ENCODE data around the gene RGS7. TPM values are rescaled to one million over a fixed set of nuclear protein-coding genes. Genes with fewer than 3 reads are reported as not detected.

Gene RGS7
- total RNA-seq, 1 donor from 2014 or later, result 0.39 TPM

DNA sequence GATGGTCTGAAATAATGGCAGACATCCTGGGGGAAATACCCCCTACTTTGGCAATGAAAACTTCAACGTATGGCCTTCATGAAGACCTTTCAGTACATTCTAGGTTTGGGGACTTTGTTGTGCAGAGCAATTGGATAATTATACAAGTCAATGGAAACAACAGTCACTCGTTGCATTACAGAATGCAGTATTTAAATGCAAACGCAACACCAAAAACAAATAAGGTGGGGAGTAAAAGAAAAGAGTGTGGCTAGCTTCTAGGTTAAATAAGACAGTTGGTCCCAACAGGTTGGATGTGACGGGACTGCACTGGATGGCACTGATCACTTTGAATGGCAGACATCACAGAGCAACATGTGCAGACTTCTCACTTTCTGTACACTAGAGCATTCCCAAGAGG is 386.8 kb downstream of the RGS7 start:
- DNase-seq, result no peak

DNA sequence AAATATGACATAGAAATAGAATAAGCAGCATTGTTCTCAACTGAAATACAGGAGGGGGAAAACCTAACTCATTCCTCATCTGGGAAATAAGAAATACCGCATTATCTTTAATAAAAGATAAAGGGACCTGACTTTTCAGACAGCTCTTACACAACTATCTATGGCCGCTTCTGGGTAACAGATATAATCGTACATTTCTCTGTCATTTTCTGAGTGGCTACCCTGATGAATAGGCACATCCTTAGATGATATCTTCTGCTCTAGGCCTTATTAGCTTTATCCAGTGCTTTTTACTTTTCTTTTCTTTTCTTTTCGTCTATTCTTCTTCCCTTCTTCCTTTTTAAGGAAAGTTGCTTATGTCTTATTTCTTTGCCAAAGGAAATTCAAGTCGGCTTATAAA is 388.1 kb downstream of the RGS7 start:
- DNase-seq, result no peak

DNA sequence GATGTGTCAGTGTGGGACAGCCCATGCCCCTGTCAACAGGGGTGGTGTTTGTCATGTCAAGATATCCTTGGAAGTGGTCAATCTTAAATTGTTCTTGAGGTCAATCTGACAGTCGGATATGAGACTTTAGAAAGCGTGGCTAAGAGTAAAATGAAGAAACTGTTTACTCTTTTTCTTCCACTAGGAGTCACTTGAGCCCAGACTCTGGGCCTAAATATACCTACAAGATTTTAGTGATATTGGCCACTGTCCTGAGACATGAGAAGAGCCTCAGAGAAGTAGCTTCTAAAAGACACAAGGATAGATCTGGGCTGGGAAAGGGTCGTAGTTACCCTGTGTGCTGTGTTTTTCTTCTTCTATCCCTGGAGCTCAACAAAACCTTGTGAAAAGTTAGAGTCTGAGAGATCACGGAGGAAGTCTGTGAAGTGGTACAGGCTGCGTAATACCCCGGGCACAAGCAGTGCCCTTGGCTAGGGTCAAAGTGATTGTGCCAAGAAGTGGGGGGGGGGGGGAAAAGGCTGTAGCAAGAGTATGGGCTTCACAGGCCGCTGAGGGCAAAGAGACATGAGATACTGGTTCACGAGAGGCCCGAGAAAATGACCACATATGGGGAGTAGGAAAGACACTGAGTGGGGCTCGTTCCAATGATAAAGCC is 389.8 kb downstream of the RGS7 start:
- no peak for DNase-seq

DNA sequence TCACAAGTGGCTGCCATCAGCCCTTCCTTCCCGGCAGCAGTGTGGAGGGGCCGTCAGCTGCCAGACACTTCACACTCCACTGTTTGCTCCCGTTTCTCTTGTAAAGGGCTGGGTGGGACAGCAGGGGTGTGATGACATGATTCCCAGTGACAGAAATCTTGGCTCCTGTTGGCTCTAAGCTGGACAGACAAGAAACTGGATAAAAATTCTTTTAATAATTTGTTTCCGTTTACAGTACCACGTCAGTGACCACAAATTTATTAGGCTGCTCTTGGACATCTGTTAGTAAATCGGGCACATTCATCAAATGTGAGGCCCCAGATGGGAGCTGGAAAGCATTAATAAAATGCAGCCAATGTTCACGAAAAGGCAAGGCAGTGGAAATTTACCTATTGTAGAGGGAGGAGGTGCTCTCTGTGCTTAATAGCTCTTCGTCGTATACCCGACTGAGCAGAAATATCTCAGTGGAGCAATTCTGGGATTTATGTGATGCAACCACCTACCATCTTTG is 391.4 kb downstream of the RGS7 start:
- no peak for DNase-seq

DNA sequence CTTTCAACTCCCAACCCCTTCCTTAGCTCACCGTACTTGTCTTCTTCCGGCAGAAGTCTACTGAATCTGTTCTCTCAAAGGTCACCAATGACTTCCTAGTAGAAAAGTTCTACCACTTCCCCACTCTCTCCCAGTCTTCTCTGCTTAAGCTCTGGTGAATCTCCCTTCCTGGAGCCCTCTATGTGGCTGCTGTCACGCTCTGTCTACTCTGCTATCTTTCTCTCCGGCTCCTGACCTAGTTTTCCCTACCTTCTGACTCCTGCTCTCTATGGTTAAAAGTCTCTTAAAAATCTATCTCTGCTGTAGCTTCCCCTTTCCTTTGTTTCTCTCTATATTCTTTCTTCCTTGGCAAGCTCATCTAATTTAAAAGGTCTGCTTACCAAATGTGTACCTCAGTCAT is 394.9 kb downstream of the RGS7 start:
- DNase-seq, result no peak

DNA sequence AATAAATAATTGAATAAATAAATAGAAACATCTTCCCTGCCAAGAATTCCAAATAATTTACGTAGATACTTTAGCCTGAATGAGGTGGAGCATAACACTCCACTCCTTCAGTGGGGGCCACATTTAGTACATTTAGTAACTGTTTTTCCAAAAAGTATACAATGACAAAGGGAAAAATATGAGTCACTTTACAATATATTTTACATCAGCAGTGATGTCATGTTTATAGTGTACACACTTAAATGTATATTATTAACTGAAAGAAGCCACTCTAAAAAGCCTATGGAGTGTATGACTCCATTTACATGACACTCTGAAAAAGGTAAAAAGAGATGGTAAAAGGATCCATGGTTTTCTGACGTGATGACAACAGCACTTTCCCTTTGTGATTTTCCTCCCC is 400.6 kb downstream of the RGS7 start:
- no peak for DNase-seq

DNA sequence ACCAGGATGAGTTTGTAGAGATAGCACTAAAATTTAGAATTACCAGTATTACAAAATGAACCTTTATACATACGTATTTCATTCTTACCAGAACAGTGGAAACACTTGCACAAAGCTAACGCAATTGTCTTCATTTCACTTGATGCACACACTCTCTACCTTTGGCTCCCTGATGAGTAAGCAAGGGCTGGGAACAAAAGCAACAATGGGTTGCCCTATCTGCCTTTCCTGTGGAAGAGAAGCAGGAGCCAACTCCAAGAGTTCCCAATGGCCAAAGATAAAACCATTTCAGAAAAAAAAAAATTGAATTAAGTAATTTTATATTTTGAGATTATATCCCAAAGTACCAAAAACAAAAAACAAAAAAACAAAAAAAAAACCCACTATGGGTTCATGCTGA is 401.0 kb downstream of the RGS7 start:
- no peak for DNase-seq

DNA sequence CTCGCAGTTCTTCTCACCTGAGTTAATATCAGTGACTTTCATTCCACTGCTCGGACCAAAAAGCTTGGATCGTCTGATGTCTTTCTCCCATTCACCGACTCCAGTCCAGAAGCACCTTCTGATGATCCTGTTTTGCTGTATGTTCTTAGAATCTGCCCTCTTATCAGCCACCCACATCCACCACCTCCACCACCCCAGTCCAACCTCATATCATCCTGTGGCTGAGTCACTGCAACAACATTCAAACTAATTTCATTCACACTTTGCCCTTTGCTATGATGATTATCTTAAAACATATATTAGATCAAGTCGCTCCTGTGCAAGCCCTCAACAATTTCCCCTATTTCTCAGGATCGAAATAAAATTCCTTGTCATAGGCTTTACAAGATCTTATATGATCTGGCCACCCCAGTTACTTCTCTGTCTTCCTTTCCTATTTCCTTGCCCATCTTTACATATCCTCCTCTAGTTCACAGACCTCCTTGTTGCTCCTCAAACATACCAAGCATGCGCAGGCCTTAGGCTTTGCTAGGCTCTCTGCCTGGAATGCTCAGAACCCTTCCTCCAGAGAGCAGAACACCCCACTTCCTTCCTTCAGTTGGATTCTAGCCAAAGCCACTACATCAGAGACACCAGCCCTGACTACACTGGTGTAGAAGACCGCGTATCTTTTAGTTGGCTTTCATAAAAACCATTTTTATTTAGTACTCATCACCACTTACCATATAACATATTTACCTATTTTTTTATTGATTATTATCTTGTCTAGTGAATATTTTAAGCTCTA is 409.4 kb downstream of the RGS7 start:
- no peak for DNase-seq

DNA sequence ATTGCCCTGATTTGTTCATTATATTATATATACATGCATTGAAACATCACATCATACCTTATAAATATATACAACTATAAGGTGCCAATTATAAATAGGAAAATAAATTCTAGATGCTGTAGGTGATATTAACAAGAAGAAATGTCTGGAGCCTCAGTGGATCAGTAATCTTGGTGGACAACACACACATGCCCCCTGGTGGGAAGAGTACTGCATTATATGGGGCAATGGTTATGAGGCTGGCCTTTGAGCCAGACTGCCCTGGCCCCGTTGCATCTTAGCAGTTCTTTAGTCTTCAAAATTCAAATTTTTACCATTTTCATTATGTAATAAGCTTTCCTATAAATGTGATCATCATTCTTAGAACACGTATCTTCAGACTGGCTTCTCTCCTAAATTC is 410.1 kb downstream of the RGS7 start:
- no peak for DNase-seq

DNA sequence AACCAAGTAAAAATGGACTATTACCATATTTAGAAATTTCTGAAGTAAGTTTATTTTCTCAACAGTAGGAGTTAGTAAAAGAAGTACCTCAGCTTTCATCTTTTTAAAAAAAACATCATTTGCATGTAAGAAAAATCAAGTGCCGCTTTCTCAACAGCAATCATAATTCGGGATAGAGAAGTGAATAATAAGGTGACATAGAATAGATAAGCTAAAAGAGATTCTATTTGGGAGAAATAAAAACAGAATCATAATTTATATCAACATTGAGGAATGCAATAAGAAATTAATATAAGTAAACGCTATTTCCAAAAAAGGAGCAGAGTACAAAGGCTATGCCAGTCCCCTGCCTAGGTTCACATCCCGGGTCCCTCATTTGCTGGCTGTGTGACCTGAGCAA is 414.1 kb downstream of the RGS7 start:
- DNase-seq, result no peak

DNA sequence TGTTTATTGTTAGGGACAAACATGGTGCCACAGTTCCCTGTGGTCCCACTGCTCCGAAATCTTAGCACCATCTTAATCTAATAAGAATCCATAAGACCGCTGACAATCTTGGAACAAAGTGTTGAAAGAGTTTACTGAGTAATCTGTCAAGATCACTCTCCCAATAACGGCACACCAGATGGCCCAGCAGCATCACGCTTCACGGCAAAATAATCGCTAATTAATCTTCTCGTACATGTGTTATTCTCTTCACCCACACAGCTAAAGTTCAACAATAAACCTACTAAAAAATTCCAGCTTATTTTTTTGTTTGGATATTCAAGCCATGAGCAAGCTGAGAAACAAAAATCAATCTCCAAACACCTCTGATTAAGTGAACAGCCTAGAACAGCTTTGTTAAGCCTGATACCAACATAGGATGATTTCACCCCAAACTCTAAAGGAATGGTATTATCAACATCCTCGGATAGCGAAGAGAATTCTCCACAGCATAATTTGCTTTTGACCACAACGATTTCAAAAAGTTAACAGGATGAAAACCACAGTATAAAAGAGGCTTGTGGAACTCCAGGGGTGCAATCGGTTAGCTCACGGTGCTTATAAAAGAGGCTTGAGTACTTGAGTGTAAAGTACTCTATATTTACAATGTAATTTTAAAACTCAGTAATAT is 415.2 kb downstream of the RGS7 start:
- peak; percentile 0 for DNase-seq

DNA sequence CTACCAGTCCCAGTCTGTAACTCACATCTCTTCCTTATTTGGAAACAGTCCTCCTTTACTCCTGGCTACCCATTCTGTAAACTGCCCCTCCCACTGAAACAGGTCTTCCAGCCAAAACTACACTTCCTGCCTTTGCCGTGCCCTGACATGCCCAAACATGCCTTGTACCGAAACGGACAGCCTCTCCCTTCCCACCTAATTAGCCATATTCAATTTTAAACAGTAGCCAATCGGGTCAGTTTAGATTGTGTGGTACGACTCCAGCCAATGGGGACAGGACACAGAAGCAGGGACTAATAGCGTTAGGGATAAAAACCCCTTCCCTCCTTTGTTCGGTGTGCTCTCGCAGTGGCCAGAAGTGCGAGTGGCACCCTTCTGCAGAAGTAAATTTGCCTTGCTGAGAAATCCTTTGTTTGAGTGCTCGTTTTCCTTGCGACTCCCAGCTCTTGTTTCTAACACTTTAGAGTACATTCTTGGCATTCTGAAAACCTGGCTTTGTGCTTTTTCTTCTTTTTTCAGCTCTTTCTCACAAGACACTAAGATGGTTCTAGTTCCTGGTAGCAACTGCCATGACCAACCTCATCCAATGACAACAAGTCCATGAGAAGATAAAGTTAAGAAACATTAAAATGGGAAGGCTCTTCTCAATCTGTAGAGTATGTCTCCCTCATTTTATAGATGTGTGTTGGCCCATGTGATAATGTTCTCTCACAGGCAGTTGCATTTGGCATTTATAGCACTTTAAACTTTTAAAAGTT is 419.9 kb downstream of the RGS7 start:
- no peak for DNase-seq

DNA sequence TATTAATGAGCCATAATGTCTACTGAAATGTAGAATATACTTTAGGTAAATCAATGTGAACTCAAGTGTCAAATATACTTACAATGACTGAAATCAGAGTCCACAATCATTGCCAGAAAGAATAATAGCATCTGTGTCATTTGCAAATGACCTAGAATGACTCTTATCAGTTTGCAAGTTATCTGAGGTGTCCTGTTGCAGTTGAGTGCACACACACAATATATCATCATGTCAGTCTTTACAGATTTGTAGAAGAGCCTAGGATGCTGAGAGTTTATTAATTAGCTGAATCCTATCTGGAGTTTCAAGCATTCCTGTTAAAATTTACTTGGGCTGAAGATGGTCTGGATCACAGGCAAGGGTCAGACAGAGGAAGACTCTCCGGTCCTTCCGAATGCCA is 421.1 kb downstream of the RGS7 start:
- no peak for DNase-seq

DNA sequence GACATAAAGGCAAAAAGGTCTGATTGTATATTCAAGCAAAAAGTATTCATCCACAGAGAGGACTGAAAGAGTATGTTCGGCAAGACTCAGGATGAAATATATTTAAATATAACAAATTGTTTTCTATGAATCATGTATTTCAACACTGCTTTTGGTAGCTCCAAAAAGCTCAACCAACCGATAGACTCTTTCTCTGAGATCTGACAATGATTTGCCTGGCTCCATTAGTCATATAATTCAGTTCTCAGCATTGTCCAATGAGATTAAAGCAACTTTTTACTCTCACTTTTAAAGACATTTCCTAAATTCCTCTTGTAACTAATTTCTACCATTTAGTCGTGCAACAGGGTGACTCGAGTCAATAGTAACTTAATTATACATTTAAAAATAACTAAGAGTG is 426.0 kb downstream of the RGS7 start:
- DNase-seq, result no peak

DNA sequence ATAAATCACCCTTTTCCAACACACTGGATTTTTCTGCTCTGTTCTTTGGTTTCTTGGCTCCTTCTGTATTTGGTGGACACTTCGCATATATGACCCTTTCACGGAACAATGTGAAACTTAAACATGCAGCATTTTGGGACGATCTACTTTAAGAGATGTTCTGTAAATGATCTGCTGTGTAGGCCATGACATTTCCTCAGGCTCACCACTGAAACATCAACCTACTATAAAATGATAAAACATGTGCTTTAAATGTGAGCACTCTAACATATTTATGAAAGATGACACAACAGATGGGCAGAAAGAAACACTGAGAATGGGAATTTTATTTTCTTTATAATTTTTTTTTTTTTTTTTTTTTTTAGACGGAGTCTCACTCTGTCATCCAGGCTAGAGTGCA is 428.7 kb downstream of the RGS7 start:
- no peak for DNase-seq

DNA sequence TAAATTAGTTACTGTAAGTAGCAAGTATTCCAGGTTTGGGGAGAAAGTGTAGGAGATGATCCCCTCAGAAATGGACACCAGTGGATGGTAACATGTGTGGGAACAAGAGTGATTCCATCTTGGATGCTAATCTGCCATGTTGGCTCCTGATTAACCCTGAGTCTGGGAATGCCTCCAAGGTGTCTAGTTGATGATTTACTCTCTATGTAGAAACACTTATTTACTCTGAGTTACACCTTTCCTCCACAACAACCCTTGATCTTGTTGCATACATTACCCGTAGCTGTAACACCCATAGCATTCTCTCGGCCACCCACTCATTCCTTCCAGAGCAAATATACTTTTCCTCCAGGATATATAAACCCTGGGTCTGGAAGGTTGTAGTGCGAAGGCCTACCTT is 429.2 kb downstream of the RGS7 start:
- no peak for DNase-seq

DNA sequence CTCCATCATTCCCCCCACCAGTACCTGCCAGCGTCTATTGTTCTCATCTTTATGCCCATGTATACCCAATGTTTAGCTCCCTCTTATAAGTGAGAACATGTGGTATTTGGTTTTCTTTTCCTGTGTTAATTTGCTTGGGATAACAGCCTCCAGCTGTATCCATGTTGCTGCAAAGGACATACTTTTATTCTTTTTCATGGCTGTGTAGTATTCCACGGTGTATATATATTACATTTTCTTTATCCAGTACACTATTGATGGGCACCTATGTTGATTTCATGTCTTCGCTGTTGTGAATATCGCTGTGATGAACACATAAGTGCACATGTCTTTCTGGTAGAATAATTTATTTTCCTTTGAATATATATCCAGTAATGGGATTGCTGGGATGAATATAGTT is 431.7 kb downstream of the RGS7 start:
- DNase-seq, result no peak

DNA sequence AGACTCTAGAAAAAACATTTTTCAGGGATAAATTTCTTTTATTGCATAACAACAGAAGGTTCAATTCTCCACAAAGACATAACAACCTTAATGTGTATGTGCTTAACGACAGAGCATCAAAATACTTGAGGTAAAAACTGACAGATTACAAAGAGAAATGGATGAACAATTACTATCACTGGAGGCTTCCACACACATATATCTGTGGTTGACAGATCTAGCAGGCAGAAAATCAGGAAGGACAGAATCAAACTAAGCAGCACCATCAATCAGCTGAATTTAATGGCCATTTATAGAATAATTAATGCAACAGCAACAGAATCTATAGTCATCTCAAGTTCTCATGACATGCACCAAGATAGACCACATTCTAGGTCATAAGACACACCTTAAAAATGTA is 439.0 kb downstream of the RGS7 start:
- no peak for DNase-seq

DNA sequence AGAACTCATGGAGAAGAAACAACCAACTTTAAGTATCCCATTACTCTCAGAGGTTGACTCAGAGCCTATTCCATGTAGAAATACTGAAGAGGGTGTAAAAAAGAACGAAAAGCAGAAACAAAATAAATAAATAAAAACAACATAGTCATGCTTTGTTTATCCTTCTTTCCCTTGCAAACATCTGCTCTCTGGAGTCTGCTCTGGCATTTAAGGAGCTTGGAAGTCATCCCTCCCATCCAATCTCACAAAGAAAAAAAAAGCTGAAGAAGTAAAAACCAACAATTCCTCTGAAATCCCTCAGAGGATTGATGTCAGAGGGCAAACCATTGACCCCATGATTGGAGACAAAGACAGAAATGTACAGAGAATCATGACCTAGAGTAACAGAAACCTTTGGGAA is 442.5 kb downstream of the RGS7 start:
- no peak for DNase-seq

DNA sequence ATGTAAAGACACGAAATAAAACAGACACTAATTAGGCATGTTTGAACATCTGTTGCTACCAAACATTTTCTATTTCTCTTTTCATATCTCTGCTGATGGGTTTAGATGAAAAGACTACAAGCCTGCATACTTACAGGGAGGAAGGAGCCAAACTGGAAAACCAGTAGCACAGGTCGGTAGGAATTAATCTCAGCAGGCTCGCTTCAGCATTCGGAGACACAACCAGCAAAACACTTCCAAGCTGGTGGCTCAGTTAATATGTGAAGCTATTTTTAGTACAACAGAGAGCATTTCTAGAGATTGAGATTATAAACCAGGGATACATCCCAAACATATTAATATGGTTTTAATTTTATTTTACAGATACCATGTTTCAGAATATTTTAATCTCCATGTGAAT is 444.2 kb downstream of the RGS7 start:
- DNase-seq, result no peak

DNA sequence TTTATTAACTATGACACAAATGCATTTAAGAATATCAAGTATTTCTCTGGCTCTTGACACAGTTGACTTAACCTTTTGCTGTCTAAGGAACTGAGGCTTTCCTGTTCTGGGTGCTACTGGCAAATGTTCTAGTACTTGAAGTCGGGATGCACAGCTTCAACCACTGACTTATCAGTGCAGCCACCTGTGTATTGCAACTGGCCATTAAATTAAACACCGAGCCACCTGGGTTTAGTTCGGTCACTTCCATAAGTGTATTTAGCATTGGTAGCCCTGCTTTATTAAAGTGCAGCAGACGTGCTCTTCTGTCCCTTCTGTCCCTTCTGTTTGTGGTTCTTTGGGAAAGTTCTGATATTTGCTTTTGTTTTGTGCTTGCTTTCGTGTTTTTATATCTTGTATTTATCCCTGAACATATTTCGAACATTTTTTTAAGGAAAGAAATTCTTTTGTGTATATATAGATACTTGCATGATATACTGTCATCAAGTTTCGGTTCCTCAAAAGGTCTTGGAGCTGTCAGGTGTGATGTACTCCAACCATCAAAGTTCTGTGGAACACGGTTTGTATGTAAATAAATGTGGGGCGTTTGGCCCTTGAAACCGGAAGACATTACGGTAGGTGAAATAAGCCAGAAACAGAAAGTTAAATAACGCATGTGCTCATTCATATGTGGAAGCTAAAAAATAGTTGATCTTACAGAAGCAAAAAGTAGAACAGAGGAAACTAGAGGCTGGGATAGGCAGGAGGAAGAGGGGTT is 447.1 kb downstream of the RGS7 start:
- no peak for DNase-seq

DNA sequence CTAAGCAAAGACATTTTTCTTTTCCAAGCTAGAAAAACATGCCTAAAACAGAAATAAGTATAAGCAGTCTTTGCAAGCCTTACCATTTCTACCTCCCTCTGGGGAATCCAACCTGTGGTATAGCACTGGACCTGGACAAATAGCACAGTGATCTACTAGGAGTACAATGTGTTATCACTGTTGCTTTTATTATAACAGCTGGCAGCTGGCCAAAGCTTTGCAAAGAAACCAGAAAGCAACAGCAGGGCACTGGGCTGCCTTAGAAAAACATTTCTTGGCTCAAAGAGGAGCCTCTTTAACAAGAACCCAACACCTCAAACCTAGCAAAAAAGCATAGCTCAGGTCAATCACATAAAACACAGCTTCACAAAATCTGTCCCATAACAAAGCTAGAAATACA is 450.5 kb downstream of the RGS7 start:
- DNase-seq, result no peak

Data from skin of body (tissue), 2 donors.